ENCODE data around the gene KRT4.
"Not testable (repeated sequence)": the region's sequence is repeated elsewhere in the genome, so short reads cannot be mapped to it uniquely, and the experiment has no call there.

GRCh38 chr12:52761218-52761617 is 52.7 kb downstream of the KRT4 start:
- TF ChIP-seq CTCF (IDR thresholded peaks at IDR 0.05 in 8 of 11, conservative IDR thresholded peaks at IDR 0.05 in 3 of 11); POLR2AphosphoS5 (IDR thresholded peaks at IDR 0.05); POLR2A (IDR thresholded peaks at IDR 0.05): not testable (repeated sequence)
